G401 (cell line): ENCODE results near the gene XRCC4. TPM values are rescaled to one million over a fixed set of nuclear protein-coding genes. Genes with fewer than 3 reads are reported as not detected.
"Not testable (repeated sequence)": the region's sequence is repeated elsewhere in the genome, so short reads cannot be mapped to it uniquely, and the experiment has no call there.

Source experiments
- DNase-seq: peaks from one replicate; pipeline ENCODE4 v3.0.0-alpha.2; 2015; ENCODE audit warnings: low spot score
- in situ Hi-C: cut with HindIII; loops from 2 replicates; pipeline ENCODE4 v1.10.0; 2016; ENCODE audit warnings: low sequenced_read_pairs, mixed read lengths
- total RNA-seq: library from RNA; depleted of rRNA; stranded (reverse); fragments of >200 nt; shearing (Covaris generic); gene quantifications from 2 replicates; pipeline ENCODE4 v1.2.3, GENCODE V29; 2014

XRCC4 gene
- total RNA-seq, 1 experiment from 2014 or later = 17.4 TPM

- DNase-seq = no peak
- in situ Hi-C loops = no loop called here
Observed at GRCh38 chr5:83312663-83313062, 235.3 kb downstream of the XRCC4 start.

- in situ Hi-C loops = no loop called here
- no peak for DNase-seq
Observed at GRCh38 chr5:83313436-83313835, 236.1 kb downstream of the XRCC4 start.

- in situ Hi-C loops = no loop called here
- no peak for DNase-seq
Observed at GRCh38 chr5:83321483-83322055, 244.2 kb downstream of the XRCC4 start.

- no peak for DNase-seq
Observed at GRCh38 chr5:83322273-83322924, 245.1 kb downstream of the XRCC4 start.

GRCh38 chr5:83323557-83324180, 246.3 kb downstream of the XRCC4 start:
- in situ Hi-C loops = no loop called here
- DNase-seq = no peak

More at GRCh38 chr5:83322273-83322924, 245.1 kb downstream of the XRCC4 start:
- in situ Hi-C loops = no loop called here

- in situ Hi-C loops = no loop called here
- no peak for DNase-seq
Observed at GRCh38 chr5:83331842-83332241, 254.5 kb downstream of the XRCC4 start.

- in situ Hi-C loops = no loop called here
- no peak for DNase-seq
Observed at GRCh38 chr5:83337453-83338035, 260.2 kb downstream of the XRCC4 start.

GRCh38 chr5:83340511-83340918, 263.2 kb downstream of the XRCC4 start:
- no peak for DNase-seq
- in situ Hi-C loops = no loop called here

- in situ Hi-C loops = no loop called here
- no peak for DNase-seq
Observed at GRCh38 chr5:83341815-83342334, 264.5 kb downstream of the XRCC4 start.

GRCh38 chr5:83342465-83342864, 265.1 kb downstream of the XRCC4 start:
- DNase-seq = no peak
- in situ Hi-C loops = no loop called here

GRCh38 chr5:83343299-83343698, 266.0 kb downstream of the XRCC4 start:
- in situ Hi-C loops = no loop called here
- DNase-seq = no peak

- DNase-seq = no peak
- in situ Hi-C loops = no loop called here
Observed at GRCh38 chr5:83345423-83345822, 268.1 kb downstream of the XRCC4 start.

GRCh38 chr5:83348281-83348780, 271.0 kb downstream of the XRCC4 start:
- in situ Hi-C loops = no loop called here

GRCh38 chr5:83353231-83353630, 275.9 kb downstream of the XRCC4 start:
- in situ Hi-C loops = no loop called here
- no peak for DNase-seq

More at GRCh38 chr5:83348281-83348780, 271.0 kb downstream of the XRCC4 start:
- DNase-seq = no peak

- DNase-seq = no peak
- in situ Hi-C loops = no loop called here
Observed at GRCh38 chr5:83353774-83354173, 276.4 kb downstream of the XRCC4 start.

GRCh38 chr5:83354958-83355357, 277.6 kb downstream of the XRCC4 start:
- in situ Hi-C loops = no loop called here
- no peak for DNase-seq

GRCh38 chr5:83355482-83356014, 278.2 kb downstream of the XRCC4 start:
- in situ Hi-C loops, DNase-seq: not testable (repeated sequence)

GRCh38 chr5:83357621-83358231, 280.4 kb downstream of the XRCC4 start:
- no peak for DNase-seq
- in situ Hi-C loops = no loop called here

- DNase-seq = no peak
- in situ Hi-C loops = no loop called here
Observed at GRCh38 chr5:83360573-83360972, 283.2 kb downstream of the XRCC4 start.
